Activated T-cell treated with anti-CD3 and anti-CD28 coated beads, Interleukin-2, amount 50 U/mL, for 72 hours (primary cell): ENCODE results near the gene TEX53. TPM values are rescaled to one million over a fixed set of nuclear protein-coding genes. Genes with fewer than 3 reads are reported as not detected.

Experiments
- ATAC-seq, 2 donors: fragments of 150-1000 bp; cut with Tn5 transposase; replicated peaks in 1 of 2; 2 replicates each; pipeline ENCODE4 v1.10.0; 2021; ENCODE audit warnings: moderate library complexity in 2 of 2, mild to moderate bottlenecking in 1 of 2
- DNase-seq, 2 donors: peaks; one replicate each; pipeline ENCODE4 v3.0.0; 2021 to 2022; ENCODE audit warnings: mixed read lengths in 1 of 2
- H3K27ac Mint-ChIP-seq: one replicate; pipeline ENCODE4 v1.8.0; 2022; ENCODE audit warnings: mild to moderate bottlenecking, moderate library complexity, mixed read lengths
- H3K27me3 Mint-ChIP-seq: one replicate; pipeline ENCODE4 v1.8.0; 2022; ENCODE audit warnings: low read depth, mixed read lengths
- H3K36me3 Mint-ChIP-seq, 2 donors: one replicate each; pipeline ENCODE4 v1.8.0; 2022; ENCODE audit warnings: mixed read lengths in 2 of 2, mild to moderate bottlenecking in 1 of 2; ENCODE audit not compliant: insufficient read depth in 2 of 2
- H3K4me1 Mint-ChIP-seq: one replicate; pipeline ENCODE4 v1.8.0; 2022; ENCODE audit warnings: low read depth, mixed read lengths
- H3K4me3 Mint-ChIP-seq, 2 donors: one replicate each; pipeline ENCODE4 v1.8.0; 2022; ENCODE audit warnings: mild to moderate bottlenecking in 2 of 2, mixed read lengths in 2 of 2, moderate library complexity in 2 of 2
- H3K9me3 Mint-ChIP-seq, 2 donors: one replicate each; pipeline ENCODE4 v1.8.0; 2022; ENCODE audit warnings: mixed read lengths in 2 of 2
- total RNA-seq, 2 donors: library from RNA; stranded (reverse); gene quantifications; one replicate each; pipeline ENCODE4 v1.2.3, GENCODE V29; 2022

The TEX53 gene
- total RNA-seq, 2 donors from 2014 or later: not detected

- no peaks in the 10 kb centered on the region for H3K27me3 Mint-ChIP-seq
- peaks cover 12 to 25% of the 10 kb centered on the region in 2 donors for H3K36me3 Mint-ChIP-seq
- no peak overlapping the region for H3K4me3 Mint-ChIP-seq
- no peaks in the 10 kb centered on the region for H3K9me3 Mint-ChIP-seq
- DNase-seq (no peak), ATAC-seq (no peak)
- peaks cover 11% of the 10 kb centered on the region for H3K4me1 Mint-ChIP-seq
- H3K27ac Mint-ChIP-seq: no peak overlapping the region
Measured at GRCh38 chr9:114621975-114622609, 35.5 kb downstream of the TEX53 start.

- no peak overlapping the region for H3K4me3 Mint-ChIP-seq
- H3K9me3 Mint-ChIP-seq: no peaks in the 10 kb centered on the region
- ATAC-seq: no peak
- H3K36me3 Mint-ChIP-seq: peaks cover 12 to 22% of the 10 kb centered on the region in 2 donors
- peaks cover 16% of the 10 kb centered on the region for H3K4me1 Mint-ChIP-seq
- no peak for DNase-seq
- peak overlapping the region; percentile 44 for H3K27ac Mint-ChIP-seq
- no peaks in the 10 kb centered on the region for H3K27me3 Mint-ChIP-seq
Measured at GRCh38 chr9:114621561-114621960, 36.0 kb downstream of the TEX53 start.

GRCh38 chr9:114619191-114619761, 38.3 kb downstream of the TEX53 start:
- no peaks in the 10 kb centered on the region for H3K27me3 Mint-ChIP-seq
- DNase-seq (no peak), ATAC-seq (no peak)
- H3K4me1 Mint-ChIP-seq: peaks cover 31% of the 10 kb centered on the region
- H3K4me3 Mint-ChIP-seq: peak overlapping the region; percentile 63 to 70
- peaks cover 8 to 27% of the 10 kb centered on the region in 2 donors for H3K36me3 Mint-ChIP-seq
- H3K27ac Mint-ChIP-seq: peak overlapping the region; percentile 69
- peaks cover 0 to 1% of the 10 kb centered on the region in 2 donors for H3K9me3 Mint-ChIP-seq

GRCh38 chr9:114616684-114617520, 40.7 kb downstream of the TEX53 start:
- H3K36me3 Mint-ChIP-seq: peaks cover 7 to 26% of the 10 kb centered on the region in 2 donors

GRCh38 chr9:114614373-114614772, 43.2 kb downstream of the TEX53 start:
- peaks cover 60% of the 10 kb centered on the region for H3K4me1 Mint-ChIP-seq
- peak overlapping the region in 1 of 2 donors; percentile 12 for H3K4me3 Mint-ChIP-seq
- DNase-seq (no peak), ATAC-seq (no peak)
- no peak overlapping the region for H3K27ac Mint-ChIP-seq
- peaks cover 0 to 1% of the 10 kb centered on the region in 2 donors for H3K9me3 Mint-ChIP-seq
- peaks cover 0 to 15% of the 10 kb centered on the region in 2 donors for H3K36me3 Mint-ChIP-seq
- H3K27me3 Mint-ChIP-seq: no peaks in the 10 kb centered on the region

More at GRCh38 chr9:114616684-114617520, 40.7 kb downstream of the TEX53 start:
- peak overlapping the region; percentile 8 to 49 for H3K4me3 Mint-ChIP-seq
- H3K9me3 Mint-ChIP-seq: peaks cover 0 to 1% of the 10 kb centered on the region in 2 donors
- peak overlapping the region; percentile 94 for H3K27ac Mint-ChIP-seq
- DNase-seq (no peak), ATAC-seq (peak in 1 of 2 donors; percentile 29)
- H3K27me3 Mint-ChIP-seq: no peaks in the 10 kb centered on the region
- peaks cover 51% of the 10 kb centered on the region for H3K4me1 Mint-ChIP-seq

GRCh38 chr9:114613919-114614318, 43.7 kb downstream of the TEX53 start:
- H3K27me3 Mint-ChIP-seq: no peaks in the 10 kb centered on the region
- H3K36me3 Mint-ChIP-seq: peaks cover 1 to 15% of the 10 kb centered on the region in 2 donors
- peak overlapping the region; percentile 91 to 92 for H3K4me3 Mint-ChIP-seq
- peaks cover 64% of the 10 kb centered on the region for H3K4me1 Mint-ChIP-seq
- DNase-seq (no peak), ATAC-seq (no peak)
- peaks cover 0 to 1% of the 10 kb centered on the region in 2 donors for H3K9me3 Mint-ChIP-seq
- H3K27ac Mint-ChIP-seq: no peak overlapping the region

GRCh38 chr9:114613087-114613486, 44.5 kb downstream of the TEX53 start:
- ATAC-seq (no peak), DNase-seq (peak in 1 of 2 donors; percentile 6)
- Mint-ChIP-seq H3K36me3 (peaks cover 1 to 10% of the 10 kb centered on the region in 2 donors), H3K27ac (peak overlapping the region; percentile 94), H3K4me3 (peak overlapping the region; percentile 91 to 92), H3K4me1 (peaks cover 64% of the 10 kb centered on the region), H3K27me3 (no peaks in the 10 kb centered on the region), H3K9me3 (peaks cover 0 to 1% of the 10 kb centered on the region in 2 donors)

- DNase-seq: no peak
Measured at GRCh38 chr9:114612272-114612923, 45.2 kb downstream of the TEX53 start.

GRCh38 chr9:114611516-114612271, 45.9 kb downstream of the TEX53 start:
- ATAC-seq (peak; percentile 65 to 71), DNase-seq (peak; percentile 11 to 55)
- Mint-ChIP-seq H3K36me3 (peaks cover 1 to 11% of the 10 kb centered on the region in 2 donors), H3K4me1 (peaks cover 57% of the 10 kb centered on the region), H3K4me3 (peak overlapping the region; percentile 91 to 92), H3K27ac (peak overlapping the region; percentile 94), H3K9me3 (peaks cover 0 to 1% of the 10 kb centered on the region in 2 donors), H3K27me3 (no peaks in the 10 kb centered on the region)

More at GRCh38 chr9:114612272-114612923, 45.2 kb downstream of the TEX53 start:
- peaks cover 64% of the 10 kb centered on the region for H3K4me1 Mint-ChIP-seq
- H3K9me3 Mint-ChIP-seq: peaks cover 0 to 1% of the 10 kb centered on the region in 2 donors
- H3K27ac Mint-ChIP-seq: peak overlapping the region; percentile 94
- H3K36me3 Mint-ChIP-seq: peaks cover 1 to 10% of the 10 kb centered on the region in 2 donors
- no peak for ATAC-seq
- peak overlapping the region; percentile 91 to 92 for H3K4me3 Mint-ChIP-seq
- H3K27me3 Mint-ChIP-seq: no peaks in the 10 kb centered on the region

- Mint-ChIP-seq H3K9me3 (no peaks in the 10 kb centered on the region), H3K4me3 (no peak overlapping the region), H3K27me3 (no peaks in the 10 kb centered on the region), H3K36me3 (peaks cover 1 to 5% of the 10 kb centered on the region in 2 donors), H3K4me1 (peaks cover 35% of the 10 kb centered on the region), H3K27ac (no peak overlapping the region)
- no peak for ATAC-seq
- no peak for DNase-seq
Measured at GRCh38 chr9:114608525-114608796, 49.1 kb downstream of the TEX53 start.

GRCh38 chr9:114607671-114608524, 49.7 kb downstream of the TEX53 start:
- Mint-ChIP-seq H3K27ac (no peak overlapping the region), H3K4me3 (no peak overlapping the region), H3K4me1 (peaks cover 30% of the 10 kb centered on the region)

More at GRCh38 chr9:114607671-114608524, 49.7 kb downstream of the TEX53 start:
- ATAC-seq (no peak), DNase-seq (no peak)
- no peaks in the 10 kb centered on the region for H3K9me3 Mint-ChIP-seq
- no peaks in the 10 kb centered on the region for H3K27me3 Mint-ChIP-seq
- H3K36me3 Mint-ChIP-seq: peaks cover 1 to 5% of the 10 kb centered on the region in 2 donors
